Hippocampal formation (tissue), 2 donors: ENCODE measurements around the gene CCNYL1.

Source experiments
- DNase-seq, 2 donors: peaks; one replicate each; lab custom pipeline; 2025; lab: John Stamatoyannopoulos, UW

Gene CCNYL1

GRCh38 chr2:207791579-207792243 is 80.3 kb downstream of the CCNYL1 start:
- no peak for DNase-seq

GRCh38 chr2:207792244-207792785 is 80.9 kb downstream of the CCNYL1 start:
- DNase-seq = no peak

GRCh38 chr2:207796585-207797350 is 85.3 kb downstream of the CCNYL1 start:
- no peak for DNase-seq

- no peak for DNase-seq
Observed at GRCh38 chr2:207801259-207801658, 89.8 kb downstream of the CCNYL1 start.

GRCh38 chr2:207802650-207803049 is 91.2 kb downstream of the CCNYL1 start:
- DNase-seq = no peak
